Gastrocnemius medialis (tissue), 4 donors: ENCODE data around the gene LAMP1. TPM values are rescaled to one million over a fixed set of nuclear protein-coding genes. Genes with fewer than 3 reads are reported as not detected.

Experiments used
- ATAC-seq, 2 donors: fragments of 150-250 bp; one replicate each; pipeline ENCODE4 v1.9.1; 2016
- DNase-seq, 2 donors: peaks; one replicate each; pipeline ENCODE4 v3.0.0-alpha.2; 2019
- H3K27ac ChIP-seq, 4 donors: fragments of 200-600 bp; sonication (generic); 1 replicate in 1 of 4; 2 replicates in 3 of 4; pipeline ENCODE4 v1.5.1; 2016 to 2018; ENCODE audit warnings: mild to moderate bottlenecking in 2 of 4, moderate library complexity in 1 of 4
- H3K27me3 ChIP-seq, 3 donors: fragments of 200-600 bp; sonication (generic) in 2 of 3; 1 replicate in 1 of 3; 2 replicates in 2 of 3; pipeline versions ENCODE4 v1.5.1 to v1.6.0; 2016 to 2019; ENCODE audit warnings: mild to moderate bottlenecking in 1 of 3, moderate library complexity in 1 of 3
- H3K36me3 ChIP-seq, 2 donors: fragments of 200-600 bp; sonication (generic) in 1 of 2; one replicate each; pipeline ENCODE4 v1.5.1; 2017 to 2018
- H3K4me1 ChIP-seq, 2 donors: fragments of 200-600 bp; sonication (generic) in 1 of 2; one replicate each; pipeline ENCODE4 v1.5.1; 2016 to 2017; ENCODE audit warnings: mild to moderate bottlenecking in 2 of 2
- H3K4me3 ChIP-seq, 4 donors: fragments of 200-600 bp; sonication (generic) in 3 of 4; 1 replicate in 1 of 4; 2 replicates in 3 of 4; pipeline ENCODE4 v1.5.1; 2016 to 2019; ENCODE audit warnings: mild to moderate bottlenecking in 2 of 4
- H3K9me3 ChIP-seq, 3 donors: fragments of 200-600 bp; sonication (generic) in 2 of 3; 1 replicate in 1 of 3; 2 replicates in 2 of 3; pipeline ENCODE4 v1.5.1; 2016 to 2019
- POLR2A ChIP-seq, 2 donors: fragments of 450-650 bp; IDR thresholded peaks; one replicate each; pipeline ENCODE4 v1.6.1; 2017; ENCODE audit warnings: antibody characterized with exemption in 2 of 2, mild to moderate bottlenecking in 2 of 2, moderate library complexity in 2 of 2
- in situ Hi-C, 4 donors: fragments of 200-750 bp; cut with MboI; loops; one replicate each; pipeline versions ENCODE4 v1.15.0 to v1.8.0; 2017; ENCODE audit warnings: low sequenced_read_pairs in 4 of 4
- intact Hi-C: fragments of 100-400 bp; cut with DNase I; formaldehyde crosslinking; loops from one replicate; pipeline ENCODE4 v1.15.1; 2023; ENCODE audit warnings: low total_unique reads
- total RNA-seq, 4 donors: library from RNA; depleted of rRNA; stranded (reverse); fragments of >200 nt; gene quantifications; one replicate each; pipeline versions ENCODE4 v1.1.0 to v1.2.3, GENCODE V29; 2016
- TF ChIP-seq, protein P1 (sequence below), 5 experiments: fragments of 450-650 bp in 3 of 5; fragments of 200-600 bp in 2 of 5; sonication (generic) in 2 of 5; IDR thresholded peaks in 4 of 5; conservative IDR thresholded peaks in 1 of 5; 1 replicate in 4 of 5; 2 replicates in 1 of 5; pipeline ENCODE4 v1.5.1; 2016 to 2019; ENCODE audit warnings: antibody characterized with exemption in 5 of 5, mild to moderate bottlenecking in 3 of 5, moderate library complexity in 3 of 5

The LAMP1 gene
- total RNA-seq, 4 donors from 2014 or later = 36.4 to 80.9 (median 66.9) TPM

DNA sequence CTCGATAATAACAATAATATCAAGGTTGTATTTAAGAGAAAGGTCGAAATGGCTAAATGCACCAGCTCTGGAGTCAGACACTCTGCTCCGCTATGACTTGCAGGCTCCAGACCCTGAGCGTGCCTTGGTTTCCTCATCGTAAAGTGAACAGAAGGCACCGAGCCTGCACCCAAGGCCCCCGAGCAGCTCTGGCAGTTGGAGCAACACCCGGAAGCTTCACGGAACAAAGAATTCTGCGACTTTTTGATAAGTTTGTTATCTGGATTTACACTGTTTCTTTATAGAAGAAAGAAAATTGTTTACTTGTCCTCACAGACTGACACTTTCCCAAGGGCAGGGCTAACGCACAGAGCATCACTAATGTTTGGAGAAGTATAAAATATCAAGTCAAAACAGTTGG is 62.5 kb downstream of the LAMP1 start:
- Histone ChIP-seq H3K9me3 (no peaks in the 10 kb centered on the region), H3K4me1 (peaks cover 0 to 13% of the 10 kb centered on the region in 2 donors), H3K27ac (no peak overlapping the region), H3K4me3 (no peak overlapping the region), H3K36me3 (no peaks in the 10 kb centered on the region), H3K27me3 (no peaks in the 10 kb centered on the region)
- intact Hi-C loops = no loop called here
- DNase-seq (no peak), ATAC-seq (no peak)
- in situ Hi-C loops = no loop called here
- TF ChIP-seq POLR2A (IDR thresholded peaks at IDR 0.05) = no peak
- TF ChIP-seq, protein P1, sequence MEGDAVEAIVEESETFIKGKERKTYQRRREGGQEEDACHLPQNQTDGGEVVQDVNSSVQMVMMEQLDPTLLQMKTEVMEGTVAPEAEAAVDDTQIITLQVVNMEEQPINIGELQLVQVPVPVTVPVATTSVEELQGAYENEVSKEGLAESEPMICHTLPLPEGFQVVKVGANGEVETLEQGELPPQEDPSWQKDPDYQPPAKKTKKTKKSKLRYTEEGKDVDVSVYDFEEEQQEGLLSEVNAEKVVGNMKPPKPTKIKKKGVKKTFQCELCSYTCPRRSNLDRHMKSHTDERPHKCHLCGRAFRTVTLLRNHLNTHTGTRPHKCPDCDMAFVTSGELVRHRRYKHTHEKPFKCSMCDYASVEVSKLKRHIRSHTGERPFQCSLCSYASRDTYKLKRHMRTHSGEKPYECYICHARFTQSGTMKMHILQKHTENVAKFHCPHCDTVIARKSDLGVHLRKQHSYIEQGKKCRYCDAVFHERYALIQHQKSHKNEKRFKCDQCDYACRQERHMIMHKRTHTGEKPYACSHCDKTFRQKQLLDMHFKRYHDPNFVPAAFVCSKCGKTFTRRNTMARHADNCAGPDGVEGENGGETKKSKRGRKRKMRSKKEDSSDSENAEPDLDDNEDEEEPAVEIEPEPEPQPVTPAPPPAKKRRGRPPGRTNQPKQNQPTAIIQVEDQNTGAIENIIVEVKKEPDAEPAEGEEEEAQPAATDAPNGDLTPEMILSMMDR (IDR thresholded peaks at IDR 0.05 in 4 of 5, conservative IDR thresholded peaks at IDR 0.05 in 1 of 5) = no peak

DNA sequence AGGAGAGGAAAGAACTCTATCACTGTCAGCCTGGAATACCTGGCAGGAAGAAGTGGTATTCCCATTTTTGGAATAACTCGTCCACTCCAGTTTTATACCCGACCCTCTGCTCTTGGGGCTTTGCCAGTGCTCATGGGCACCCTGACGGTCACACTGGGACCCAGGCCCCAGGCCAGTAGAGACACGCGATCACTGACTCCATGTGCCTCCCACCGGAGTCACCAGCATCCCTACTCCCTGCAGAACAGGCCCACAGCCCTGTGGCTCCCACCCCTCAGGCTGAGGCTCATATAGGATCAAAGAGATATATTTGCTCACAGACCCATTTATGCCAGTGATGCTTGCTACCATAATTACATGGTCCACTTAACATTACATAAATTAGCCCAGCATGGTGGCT is 63.4 kb downstream of the LAMP1 start:
- Histone ChIP-seq H3K9me3 (no peaks in the 10 kb centered on the region), H3K4me1 (peaks cover 0 to 16% of the 10 kb centered on the region in 2 donors), H3K27ac (no peak overlapping the region), H3K36me3 (no peaks in the 10 kb centered on the region), H3K27me3 (no peaks in the 10 kb centered on the region), H3K4me3 (no peak overlapping the region)
- in situ Hi-C loops (no loop called here), intact Hi-C loops (loop anchor here (5.0 kb wide), 1 partner anchor 153 kb away; the partner anchor contains the start of genes CUL4A and PCID2)
- DNase-seq (no peak), ATAC-seq (no peak)
- TF ChIP-seq, protein P1 (IDR thresholded peaks at IDR 0.05 in 4 of 5, conservative IDR thresholded peaks at IDR 0.05 in 1 of 5) = no peak
- no peak for TF ChIP-seq POLR2A (IDR thresholded peaks at IDR 0.05)

DNA sequence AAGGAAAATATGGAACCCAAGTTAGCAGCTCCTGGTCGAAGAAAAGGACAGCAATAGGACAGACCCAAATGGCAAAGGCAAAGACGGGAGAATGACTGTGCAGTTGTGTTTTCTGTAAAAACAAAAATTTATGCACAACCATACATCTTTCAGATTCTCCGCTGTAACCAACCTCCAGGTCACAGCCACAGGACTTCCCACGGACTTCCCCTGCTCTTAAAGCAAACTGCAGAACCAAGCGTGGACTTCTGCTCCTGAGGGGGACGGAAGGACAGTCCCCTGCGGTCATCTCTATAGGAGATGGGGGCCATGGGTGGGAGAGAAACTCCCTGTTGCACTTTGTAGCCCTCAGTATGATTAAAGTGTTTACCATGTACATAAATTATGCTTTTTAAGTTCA is 64.4 kb downstream of the LAMP1 start:
- intact Hi-C loops (loop anchor here (5.0 kb wide), 1 partner anchor 154 kb away; the partner anchor contains the start of genes CUL4A and PCID2), in situ Hi-C loops (no loop called here)
- H3K4me1 ChIP-seq = peaks cover 0 to 16% of the 10 kb centered on the region in 2 donors
- ATAC-seq = no peak
- H3K27me3 ChIP-seq = no peaks in the 10 kb centered on the region
- DNase-seq = no peak
- H3K36me3 ChIP-seq = no peaks in the 10 kb centered on the region
- no peak overlapping the region for H3K27ac ChIP-seq
- no peak for TF ChIP-seq POLR2A (IDR thresholded peaks at IDR 0.05)
- TF ChIP-seq, protein P1 (IDR thresholded peaks at IDR 0.05 in 4 of 5, conservative IDR thresholded peaks at IDR 0.05 in 1 of 5) = no peak
- no peaks in the 10 kb centered on the region for H3K9me3 ChIP-seq
- no peak overlapping the region for H3K4me3 ChIP-seq

DNA sequence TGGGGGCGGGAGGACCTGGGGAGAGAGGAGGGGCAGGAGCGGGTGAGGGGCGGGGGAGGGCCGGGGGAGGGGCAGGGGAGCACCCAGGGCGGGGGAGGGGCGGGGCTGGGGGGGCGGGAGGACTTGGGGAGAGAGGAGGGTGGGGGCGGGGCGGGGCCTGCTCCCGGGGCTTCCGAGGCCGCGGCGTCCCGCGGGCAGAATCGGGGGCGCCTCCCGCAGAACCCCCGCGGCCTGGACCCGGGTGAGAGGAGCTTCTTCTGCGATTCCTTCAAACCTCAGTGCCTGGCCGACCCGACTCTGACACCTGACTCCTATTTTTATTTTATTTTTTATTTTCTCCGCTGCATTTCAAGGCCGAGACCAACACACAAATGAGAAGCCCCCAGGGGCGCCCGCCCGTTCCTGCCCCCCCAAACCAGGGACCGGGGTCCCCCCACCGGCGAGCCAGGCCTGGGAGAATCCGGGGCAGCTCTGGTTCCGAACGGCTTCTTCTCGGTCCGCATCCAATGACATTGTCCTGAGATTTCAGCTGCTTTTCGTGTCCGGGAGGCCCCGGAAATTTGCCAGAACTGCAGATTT is 67.4 kb downstream of the LAMP1 start:
- in situ Hi-C loops = no loop called here
- no peak for DNase-seq
- Histone ChIP-seq H3K36me3 (no peaks in the 10 kb centered on the region), H3K27me3 (no peaks in the 10 kb centered on the region), H3K4me1 (peaks cover 0 to 16% of the 10 kb centered on the region in 2 donors), H3K4me3 (peak overlapping the region; percentile 63 to 78 (median 72)), H3K9me3 (no peaks in the 10 kb centered on the region), H3K27ac (peak overlapping the region; percentile 81 to 94 (median 90))
- intact Hi-C loops = loop anchor here (2.0 to 5.0 kb wide), 2 partner anchors 157 to 212 kb away; partner anchors contain the start of genes CUL4A and PCID2
- peak; percentile 18 to 23 for ATAC-seq
- peak; percentile 13 to 20 for TF ChIP-seq POLR2A (IDR thresholded peaks at IDR 0.05)
- TF ChIP-seq, protein P1 (IDR thresholded peaks at IDR 0.05 in 4 of 5, conservative IDR thresholded peaks at IDR 0.05 in 1 of 5) = no peak
